Naive thymus-derived CD4-positive, alpha-beta T cell (primary cell): ENCODE data around the gene P2RX3. TPM values are rescaled to one million over a fixed set of nuclear protein-coding genes. Genes with fewer than 3 reads are reported as not detected.

Source experiments
- ATAC-seq: fragments of 150-1000 bp; cut with Tn5 transposase; 2 replicates; pipeline ENCODE4 v1.10.0; 2021; ENCODE audit warnings: mild to moderate bottlenecking, moderate library complexity
- CTCF ChIA-PET: fragments of 350-600 bp; sonication (Branson Sonifier 250); formaldehyde crosslinking; loops from one replicate; lab custom pipeline; 2021; ENCODE audit warnings: antibody characterized with exemption; lab: Charles Lee
- POLR2A ChIA-PET: fragments of 350-600 bp; sonication (Branson Sonifier 250); formaldehyde crosslinking; loops from one replicate; lab custom pipeline; 2021; ENCODE audit warnings: antibody characterized with exemption, inconsistent platforms; lab: Charles Lee
- DNase-seq, 9 donors: peaks; one replicate each; pipeline versions ENCODE4 v3.0.0 to v3.0.0-alpha.2; 2020 to 2022; ENCODE audit warnings: mixed read lengths in 1 of 9
- H3K27ac ChIP-seq: one replicate; pipeline ENCODE4 v1.7.0; 2013; ENCODE audit warnings: mild to moderate bottlenecking, low read depth, low read length, moderate library complexity
- H3K27me3 ChIP-seq, 2 donors: one replicate each; pipeline ENCODE4 v1.7.0; 2013; ENCODE audit warnings: low read length in 2 of 2, mild to moderate bottlenecking in 2 of 2, moderate library complexity in 2 of 2; ENCODE audit not compliant: control insufficient read depth in 2 of 2, insufficient read depth in 2 of 2
- H3K36me3 ChIP-seq, 3 experiments: 1 replicate in 2 of 3; 2 replicates in 1 of 3; pipeline ENCODE4 v1.7.0; 2013; ENCODE audit warnings: low read length in 3 of 3, mild to moderate bottlenecking in 3 of 3, moderate library complexity in 1 of 3; ENCODE audit not compliant: insufficient read depth in 3 of 3, control insufficient read depth in 2 of 3
- H3K4me1 ChIP-seq, 2 donors: one replicate each; pipeline ENCODE4 v1.7.0; 2013; ENCODE audit warnings: low read length in 2 of 2, mild to moderate bottlenecking in 2 of 2, moderate library complexity in 1 of 2; ENCODE audit not compliant: control insufficient read depth in 2 of 2, insufficient read depth in 2 of 2
- H3K4me3 ChIP-seq: 2 replicates; pipeline ENCODE4 v1.7.0; 2013; ENCODE audit warnings: mild to moderate bottlenecking, low read length
- H3K9me3 ChIP-seq, 3 experiments: 1 replicate in 2 of 3; 2 replicates in 1 of 3; pipeline ENCODE4 v1.7.0; 2013; ENCODE audit warnings: low read length in 3 of 3; ENCODE audit not compliant: control insufficient read depth in 2 of 3
- H3K27ac Mint-ChIP-seq, 9 donors: one replicate each; pipeline ENCODE4 v1.8.0; 2020 to 2022; ENCODE audit warnings: mixed read lengths in 9 of 9, mild to moderate bottlenecking in 8 of 9, moderate library complexity in 5 of 9, inconsistent platforms in 2 of 9
- H3K27me3 Mint-ChIP-seq, 5 donors: one replicate each; pipeline ENCODE4 v1.8.0; 2021 to 2022; ENCODE audit warnings: mixed read lengths in 5 of 5, mild to moderate bottlenecking in 1 of 5
- H3K36me3 Mint-ChIP-seq, 5 donors: one replicate each; pipeline ENCODE4 v1.8.0; 2020 to 2022; ENCODE audit warnings: mixed read lengths in 5 of 5, mild to moderate bottlenecking in 3 of 5, inconsistent platforms in 1 of 5
- H3K4me1 Mint-ChIP-seq, 7 donors: one replicate each; pipeline ENCODE4 v1.8.0; 2020 to 2022; ENCODE audit warnings: mixed read lengths in 7 of 7, mild to moderate bottlenecking in 3 of 7, inconsistent platforms in 1 of 7
- H3K4me3 Mint-ChIP-seq, 10 donors: one replicate each; pipeline ENCODE4 v1.8.0; 2020 to 2022; ENCODE audit warnings: mild to moderate bottlenecking in 10 of 10, mixed read lengths in 10 of 10, moderate library complexity in 6 of 10, inconsistent platforms in 2 of 10
- H3K9me3 Mint-ChIP-seq, 11 donors: one replicate each; pipeline ENCODE4 v1.8.0; 2020 to 2022; ENCODE audit warnings: mixed read lengths in 11 of 11, mild to moderate bottlenecking in 4 of 11, inconsistent platforms in 1 of 11, moderate library complexity in 1 of 11
- intact Hi-C, 2 donors: fragments of 100-400 bp; cut with micrococcal nuclease; formaldehyde crosslinking; loops; one replicate each; pipeline ENCODE4 v1.15.1; 2023
- polyA plus RNA-seq, 2 donors: library from polyadenylated mRNA; unstranded; fragments of 300-500 nt; fragmentation: Illumina TruSeq; gene quantifications; one replicate each; pipeline ENCODE4 v1.2.3, GENCODE V29; 2021
- total RNA-seq, 6 experiments: library from RNA in 5 of 6; stranded (reverse) in 5 of 6; gene quantifications; 1 replicate in 5 of 6; 2 replicates in 1 of 6; pipeline ENCODE4 v1.2.3 and lab custom pipeline; 2021 to 2026

Gene P2RX3
- total and polyA plus RNA-seq, 7 experiments from 2014 or later = not detected

DNA sequence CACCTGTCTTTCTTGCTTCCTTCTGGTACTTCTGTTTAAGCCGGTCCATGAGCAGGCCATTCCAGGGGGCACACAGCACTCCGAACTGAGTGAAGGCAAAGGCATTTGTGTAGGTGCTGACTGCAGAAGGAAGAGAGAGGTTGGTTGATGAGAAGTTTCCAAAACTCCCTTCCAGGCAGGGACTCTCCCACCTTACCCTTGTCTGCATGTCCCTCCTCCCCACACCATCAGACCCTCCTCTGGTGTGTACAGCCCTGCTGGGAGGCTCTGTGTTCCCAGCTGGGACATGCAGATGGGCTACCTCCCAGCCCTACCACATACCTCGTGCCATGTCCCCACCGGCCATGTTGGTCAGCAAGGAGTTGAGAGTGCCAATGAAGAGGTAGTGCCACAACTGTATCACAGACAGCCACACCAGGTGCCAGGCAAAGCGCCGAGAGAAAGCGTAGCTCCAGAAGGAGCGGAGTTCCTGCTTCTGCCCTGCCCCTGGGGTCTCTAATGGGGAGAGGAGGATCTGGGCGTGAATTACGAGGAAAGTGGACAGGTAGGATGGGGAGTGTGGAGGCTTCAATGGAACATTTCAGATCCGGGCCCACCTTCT is 76.6 kb downstream of the P2RX3 start:
- Mint-ChIP-seq H3K27ac (no peak overlapping the region), H3K36me3 (peaks cover 12 to 72% (median 35%) of the 10 kb centered on the region in 5 donors), H3K4me1 (peaks cover 0 to 9% (median 5%) of the 10 kb centered on the region in 7 donors), H3K27me3 (no peaks in the 10 kb centered on the region), H3K9me3 (peaks cover 0 to 3% (median 0%) of the 10 kb centered on the region in 11 donors), H3K4me3 (no peak overlapping the region)
- intact Hi-C loops = no loop called here
- no peaks in the 10 kb centered on the region for H3K9me3 ChIP-seq
- ChIA-PET CTCF (no interaction called here), POLR2A (no interaction called here)
- H3K4me3 ChIP-seq = no peak overlapping the region
- H3K27ac ChIP-seq = no peak overlapping the region
- ATAC-seq (no peak), DNase-seq (no peak)
- no peaks in the 10 kb centered on the region for H3K27me3 ChIP-seq
- no peaks in the 10 kb centered on the region for H3K4me1 ChIP-seq
- peaks cover 3 to 49% (median 4%) of the 10 kb centered on the region in 3 experiments for H3K36me3 ChIP-seq

DNA sequence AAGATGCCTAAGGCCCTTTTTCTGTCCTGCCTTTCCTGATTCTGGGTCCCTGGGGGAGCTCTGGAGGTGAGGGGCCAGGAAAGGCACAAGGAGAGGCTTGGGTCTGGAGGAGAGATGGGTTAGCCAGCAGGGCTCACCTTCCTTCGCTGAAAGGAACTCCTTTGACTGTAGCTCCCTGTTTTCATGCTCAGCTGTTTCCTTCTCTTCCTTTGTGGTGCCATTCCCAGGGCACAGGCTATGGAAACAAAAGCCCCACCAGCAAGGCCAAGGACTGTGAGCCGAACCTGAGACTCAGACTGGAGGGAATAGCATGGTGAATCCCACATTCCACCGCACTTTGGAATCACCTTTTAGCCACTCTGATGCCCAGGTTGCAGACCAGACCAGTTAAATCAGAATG is 78.3 kb downstream of the P2RX3 start:
- ATAC-seq (no peak), DNase-seq (no peak)
- H3K9me3 Mint-ChIP-seq = peaks cover 0 to 3% (median 0%) of the 10 kb centered on the region in 11 donors
- H3K27me3 Mint-ChIP-seq = no peaks in the 10 kb centered on the region
- POLR2A ChIA-PET = no interaction called here
- H3K4me3 Mint-ChIP-seq = no peak overlapping the region
- peaks cover 3 to 42% (median 4%) of the 10 kb centered on the region in 3 experiments for H3K36me3 ChIP-seq
- no peak overlapping the region for H3K27ac Mint-ChIP-seq
- peaks cover 12 to 74% (median 38%) of the 10 kb centered on the region in 5 donors for H3K36me3 Mint-ChIP-seq
- peaks cover 0 to 2% of the 10 kb centered on the region in 2 donors for H3K4me1 ChIP-seq
- intact Hi-C loops = no loop called here
- no peaks in the 10 kb centered on the region for H3K27me3 ChIP-seq
- H3K9me3 ChIP-seq = no peaks in the 10 kb centered on the region
- H3K4me3 ChIP-seq = no peak overlapping the region
- H3K27ac ChIP-seq = no peak overlapping the region
- CTCF ChIA-PET = no interaction called here
- peaks cover 0 to 6% (median 5%) of the 10 kb centered on the region in 7 donors for H3K4me1 Mint-ChIP-seq

DNA sequence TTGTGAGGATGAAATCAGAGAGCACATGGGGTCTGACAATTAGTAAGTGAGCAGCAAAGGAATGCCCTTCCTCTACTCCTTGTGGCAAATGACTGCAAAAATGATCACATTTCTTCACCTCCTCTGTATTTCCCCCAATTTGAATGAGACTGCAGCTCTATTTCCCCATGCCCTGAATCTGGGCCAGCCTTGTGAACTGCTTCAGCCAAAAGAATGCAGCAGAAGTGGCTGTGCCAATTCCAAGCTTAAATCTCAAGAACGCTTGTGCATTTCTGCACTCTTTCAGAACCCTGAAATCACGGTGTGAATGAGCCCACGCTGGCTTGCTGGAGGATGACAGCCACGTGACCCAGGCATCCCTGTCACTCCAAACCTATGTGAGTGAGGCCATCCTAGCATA is 78.9 kb downstream of the P2RX3 start:
- Histone ChIP-seq H3K36me3 (peaks cover 3 to 42% (median 4%) of the 10 kb centered on the region in 3 experiments), H3K27ac (no peak overlapping the region), H3K9me3 (no peaks in the 10 kb centered on the region), H3K4me3 (no peak overlapping the region), H3K27me3 (no peaks in the 10 kb centered on the region), H3K4me1 (peaks cover 0 to 8% of the 10 kb centered on the region in 2 donors)
- Mint-ChIP-seq H3K4me3 (no peak overlapping the region), H3K4me1 (peaks cover 3 to 8% (median 5%) of the 10 kb centered on the region in 7 donors), H3K27ac (no peak overlapping the region), H3K36me3 (peaks cover 12 to 74% (median 43%) of the 10 kb centered on the region in 5 donors), H3K9me3 (peaks cover 0 to 3% (median 0%) of the 10 kb centered on the region in 11 donors), H3K27me3 (no peaks in the 10 kb centered on the region)
- ATAC-seq = no peak
- DNase-seq = no peak
- intact Hi-C loops = no loop called here
- ChIA-PET POLR2A (interaction anchor here (0.7 kb wide), 1 partner anchor 1221 kb away, joined by 3 read pairs; no protein-coding TSS in a partner anchor), CTCF (no interaction called here)

DNA sequence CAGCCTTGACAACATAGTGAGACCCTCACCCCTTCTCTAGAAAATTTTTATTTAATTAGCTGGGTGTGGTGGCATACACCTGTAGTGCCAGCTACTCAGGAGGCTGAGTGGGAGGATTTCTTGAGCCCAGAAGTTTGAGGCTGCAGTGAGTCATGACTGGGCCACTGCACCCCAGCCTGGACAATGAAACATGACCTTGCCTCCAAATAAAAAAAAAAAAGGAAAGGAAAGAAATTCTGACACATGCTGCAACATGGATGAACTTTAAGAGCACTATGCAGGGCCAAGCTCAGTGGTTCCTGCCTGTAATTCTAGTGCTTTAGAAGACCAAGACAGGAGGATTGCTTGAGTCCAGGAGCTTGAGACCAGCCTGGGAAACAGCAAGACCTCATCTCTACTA is 80.0 kb downstream of the P2RX3 start:
- Mint-ChIP-seq H3K4me3 (no peak overlapping the region), H3K4me1 (peaks cover 5 to 19% (median 12%) of the 10 kb centered on the region in 7 donors), H3K9me3 (peaks cover 0 to 3% (median 0%) of the 10 kb centered on the region in 11 donors), H3K36me3 (peaks cover 14 to 72% (median 37%) of the 10 kb centered on the region in 5 donors), H3K27ac (no peak overlapping the region), H3K27me3 (no peaks in the 10 kb centered on the region)
- ChIA-PET POLR2A (no interaction called here), CTCF (interaction anchor here (0.6 kb wide), 2 partner anchors 12 to 208 kb away, joined by 4 to 6 read pairs; no protein-coding TSS in a partner anchor)
- peaks cover 3 to 46% (median 4%) of the 10 kb centered on the region in 3 experiments for H3K36me3 ChIP-seq
- no peaks in the 10 kb centered on the region for H3K27me3 ChIP-seq
- H3K4me3 ChIP-seq = no peak overlapping the region
- H3K27ac ChIP-seq = no peak overlapping the region
- no peak for DNase-seq
- H3K9me3 ChIP-seq = no peaks in the 10 kb centered on the region
- no peak for ATAC-seq
- intact Hi-C loops = no loop called here
- peaks cover 0 to 11% of the 10 kb centered on the region in 2 donors for H3K4me1 ChIP-seq

DNA sequence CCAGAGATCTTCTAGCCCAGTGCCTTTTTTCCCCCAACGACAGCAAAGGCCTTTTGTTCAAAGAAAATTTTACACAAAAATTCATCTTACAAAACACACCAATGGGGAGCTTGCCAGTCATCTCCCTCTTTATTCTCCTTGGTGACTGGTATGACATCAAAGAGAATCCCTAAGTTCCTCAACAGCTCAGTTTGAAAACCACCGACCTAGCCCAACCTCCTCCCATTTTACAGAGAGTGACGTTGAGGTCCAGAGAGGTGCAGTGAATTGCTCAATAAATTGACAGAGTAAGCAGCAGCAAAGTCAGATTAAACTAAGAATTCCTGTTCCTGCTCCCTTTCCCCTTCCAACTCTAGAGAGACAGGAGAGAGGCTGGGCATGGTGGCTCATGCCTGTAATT is 81.0 kb downstream of the P2RX3 start:
- POLR2A ChIA-PET = interaction anchor here (0.7 kb wide), 1 partner anchor 450 kb away, joined by 5 read pairs; no protein-coding TSS in a partner anchor
- ATAC-seq (no peak), DNase-seq (no peak)
- Mint-ChIP-seq H3K36me3 (peaks cover 6 to 66% (median 35%) of the 10 kb centered on the region in 5 donors), H3K27ac (no peak overlapping the region), H3K4me3 (no peak overlapping the region), H3K4me1 (peaks cover 6 to 23% (median 21%) of the 10 kb centered on the region in 7 donors), H3K27me3 (no peaks in the 10 kb centered on the region), H3K9me3 (peaks cover 0 to 2% (median 0%) of the 10 kb centered on the region in 11 donors)
- Histone ChIP-seq H3K4me1 (peaks cover 3 to 18% of the 10 kb centered on the region in 2 donors), H3K27ac (no peak overlapping the region), H3K4me3 (no peak overlapping the region), H3K36me3 (peaks cover 3 to 38% (median 4%) of the 10 kb centered on the region in 3 experiments), H3K9me3 (no peaks in the 10 kb centered on the region), H3K27me3 (no peaks in the 10 kb centered on the region)
- CTCF ChIA-PET = no interaction called here
- intact Hi-C loops = no loop called here

DNA sequence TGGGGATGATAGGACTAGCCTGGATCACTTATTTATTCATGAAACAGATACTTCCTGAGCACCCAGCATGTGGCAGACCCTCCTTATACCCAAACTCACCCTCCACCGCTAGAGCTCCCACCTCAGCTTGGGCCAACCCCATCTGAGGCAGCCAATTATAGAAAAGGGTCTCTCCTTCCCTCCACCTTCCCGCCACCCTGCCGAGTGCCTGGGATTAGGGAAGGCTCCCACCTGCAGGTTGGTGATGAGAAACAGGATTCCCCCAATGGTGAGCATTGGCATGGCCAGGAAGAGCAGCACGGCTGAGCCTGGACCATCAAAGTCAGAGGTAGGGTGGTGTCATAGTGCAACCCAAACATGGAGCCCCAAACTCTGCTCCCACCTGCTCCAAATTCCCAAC is 82.9 kb downstream of the P2RX3 start:
- ChIA-PET POLR2A (interaction anchor here (1.1 kb wide), 1 partner anchor 69 kb away, joined by 3 read pairs; no protein-coding TSS in a partner anchor), CTCF (no interaction called here)
- Mint-ChIP-seq H3K4me1 (peaks cover 25 to 41% (median 38%) of the 10 kb centered on the region in 7 donors), H3K27me3 (no peaks in the 10 kb centered on the region), H3K9me3 (peaks cover 0 to 2% (median 0%) of the 10 kb centered on the region in 11 donors), H3K4me3 (no peak overlapping the region), H3K36me3 (peaks cover 6 to 52% (median 28%) of the 10 kb centered on the region in 5 donors), H3K27ac (no peak overlapping the region)
- H3K36me3 ChIP-seq = peaks cover 3 to 21% (median 4%) of the 10 kb centered on the region in 3 experiments
- DNase-seq = no peak
- no peak overlapping the region for H3K27ac ChIP-seq
- peaks cover 19 to 37% of the 10 kb centered on the region in 2 donors for H3K4me1 ChIP-seq
- H3K27me3 ChIP-seq = no peaks in the 10 kb centered on the region
- ATAC-seq = no peak
- H3K4me3 ChIP-seq = no peak overlapping the region
- H3K9me3 ChIP-seq = no peaks in the 10 kb centered on the region
- intact Hi-C loops = loop anchor here in 1 of 2 donors (10.0 kb wide), 1 partner anchor 1154 kb away; the partner anchor contains the start of genes LPXN and ZFP91
